HG03378 (cell line): ENCODE measurements around the gene CMSS1.
A peak's percentile ranks its signal among the peaks of the same experiment; 100 is the strongest.

Source experiments
- ATAC-seq: cut with Tn5 transposase; IDR thresholded peaks from one replicate; pipeline ENCODE4 v1.9.1; 2021; ENCODE audit warnings: mild to moderate bottlenecking, moderate library complexity; ENCODE audit not compliant: unreplicated experiment

Gene CMSS1

DNA sequence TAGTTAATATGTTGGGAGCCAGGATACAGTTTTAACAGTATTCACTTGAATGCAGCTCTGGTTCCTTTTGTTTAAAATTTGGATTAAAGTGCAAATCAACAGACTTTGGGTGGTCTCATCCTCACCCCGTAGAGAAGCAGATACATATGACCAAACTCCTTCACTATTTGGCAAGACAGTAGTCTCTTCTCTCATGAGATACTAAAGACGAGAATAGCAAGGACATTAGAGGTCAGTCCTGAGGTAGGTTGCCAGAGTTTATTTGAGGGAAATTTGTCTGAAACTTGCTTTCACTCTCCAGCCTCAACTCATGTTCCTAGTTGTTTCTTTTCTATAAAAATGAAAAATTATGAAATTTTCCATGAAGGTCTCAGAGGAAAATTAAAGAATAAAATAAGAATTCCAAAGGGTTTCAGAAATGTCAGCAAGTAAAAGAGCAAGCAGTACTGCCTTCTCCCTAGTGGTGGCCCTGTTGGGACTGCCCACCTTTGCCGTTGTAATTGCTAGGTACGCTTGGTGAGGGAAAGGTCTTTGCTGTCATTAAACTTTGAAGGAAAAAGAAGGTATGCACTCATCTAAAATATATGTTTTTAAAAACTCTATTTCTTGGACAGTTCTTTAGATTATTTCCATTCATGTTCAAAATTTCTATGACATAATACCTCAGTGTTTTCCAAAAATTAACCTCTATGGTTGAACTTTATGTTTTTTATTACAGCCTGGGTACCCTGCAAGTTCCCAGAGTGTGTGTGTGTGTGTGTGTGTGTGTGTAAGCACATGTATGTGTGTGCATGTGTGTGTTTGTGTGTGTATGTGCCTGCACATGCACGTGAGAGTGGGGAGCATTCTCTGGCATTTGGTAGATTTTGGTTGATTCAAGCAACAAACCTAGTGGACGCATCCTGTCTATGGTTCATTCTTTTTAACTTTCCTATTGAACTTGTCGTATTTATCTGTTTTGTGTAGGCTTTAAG is 111.4 kb downstream of the CMSS1 start:
- ATAC-seq: no peak

DNA sequence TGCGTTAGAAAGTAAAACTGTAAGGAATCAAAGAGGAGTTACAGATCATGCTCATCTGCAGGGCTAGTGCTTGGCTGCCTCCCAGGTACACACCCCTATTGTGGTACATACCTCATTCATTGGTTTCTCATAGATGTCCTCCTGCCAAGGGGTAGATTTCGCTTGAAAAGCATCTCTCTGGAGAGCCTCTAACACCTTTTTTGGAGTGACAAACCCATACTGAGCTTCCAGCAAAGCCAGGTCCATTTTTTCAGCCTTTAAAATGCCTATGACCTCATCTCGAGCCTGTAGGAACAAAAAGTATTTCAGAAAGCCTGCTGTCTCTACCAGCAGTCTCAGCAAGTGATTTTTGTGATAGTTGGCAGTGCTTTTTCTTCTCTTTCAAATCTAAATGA is 112.1 kb downstream of the CMSS1 start:
- no peak for ATAC-seq

DNA sequence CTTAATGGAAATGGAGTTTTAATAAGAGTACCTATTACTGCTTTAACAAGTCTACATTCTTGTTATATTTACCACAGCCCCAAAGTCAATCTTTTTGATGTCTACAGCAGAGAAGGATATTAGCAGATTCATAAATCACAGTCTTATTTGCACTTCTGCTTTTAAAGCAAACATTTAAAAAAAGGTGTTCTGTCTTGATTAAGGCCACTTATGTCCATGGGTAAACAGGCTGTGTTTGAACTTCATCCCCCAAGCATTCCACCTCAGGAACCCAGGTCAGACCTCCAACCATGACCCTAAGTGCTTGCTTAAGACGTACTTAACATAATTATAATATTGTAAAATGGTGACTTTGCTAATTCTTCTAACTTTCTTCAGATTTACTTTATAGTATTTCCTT is 113.4 kb downstream of the CMSS1 start:
- no peak for ATAC-seq

DNA sequence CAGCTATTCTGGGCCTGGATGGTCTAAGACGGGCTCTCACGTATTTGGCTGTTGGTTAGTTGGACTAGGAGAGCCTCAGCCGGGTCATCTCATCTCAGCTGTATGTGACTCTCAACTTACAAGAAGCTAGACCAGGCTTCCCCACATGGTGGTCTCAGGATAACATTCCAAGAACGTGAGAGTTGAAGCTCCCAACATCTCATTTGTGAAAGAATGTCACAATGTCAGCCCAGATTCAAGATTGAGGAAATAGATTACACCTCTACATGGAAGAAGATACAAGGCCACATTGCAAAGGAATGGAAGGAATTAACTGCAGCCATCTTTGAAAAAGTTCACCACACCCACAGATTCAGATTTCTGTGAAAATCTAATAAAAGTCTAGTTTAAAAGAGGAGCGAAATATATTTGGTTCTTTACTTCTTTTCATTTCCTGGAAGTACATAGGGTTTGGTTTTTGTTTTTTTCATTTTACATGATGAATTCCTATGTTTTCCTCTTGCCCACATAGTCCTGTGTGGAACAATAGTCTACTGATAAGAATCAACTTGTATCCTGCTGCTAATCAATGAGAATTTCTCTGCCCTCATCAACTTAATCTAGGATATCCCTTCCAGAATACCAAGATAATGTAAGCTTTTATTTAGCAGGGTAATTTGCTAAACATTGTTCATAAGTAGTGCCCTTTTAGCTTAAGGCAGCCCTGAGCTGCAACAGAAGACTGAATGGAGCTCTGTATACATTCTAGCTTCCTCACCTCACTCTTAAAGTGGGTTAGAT is 116.5 kb downstream of the CMSS1 start:
- no peak for ATAC-seq

DNA sequence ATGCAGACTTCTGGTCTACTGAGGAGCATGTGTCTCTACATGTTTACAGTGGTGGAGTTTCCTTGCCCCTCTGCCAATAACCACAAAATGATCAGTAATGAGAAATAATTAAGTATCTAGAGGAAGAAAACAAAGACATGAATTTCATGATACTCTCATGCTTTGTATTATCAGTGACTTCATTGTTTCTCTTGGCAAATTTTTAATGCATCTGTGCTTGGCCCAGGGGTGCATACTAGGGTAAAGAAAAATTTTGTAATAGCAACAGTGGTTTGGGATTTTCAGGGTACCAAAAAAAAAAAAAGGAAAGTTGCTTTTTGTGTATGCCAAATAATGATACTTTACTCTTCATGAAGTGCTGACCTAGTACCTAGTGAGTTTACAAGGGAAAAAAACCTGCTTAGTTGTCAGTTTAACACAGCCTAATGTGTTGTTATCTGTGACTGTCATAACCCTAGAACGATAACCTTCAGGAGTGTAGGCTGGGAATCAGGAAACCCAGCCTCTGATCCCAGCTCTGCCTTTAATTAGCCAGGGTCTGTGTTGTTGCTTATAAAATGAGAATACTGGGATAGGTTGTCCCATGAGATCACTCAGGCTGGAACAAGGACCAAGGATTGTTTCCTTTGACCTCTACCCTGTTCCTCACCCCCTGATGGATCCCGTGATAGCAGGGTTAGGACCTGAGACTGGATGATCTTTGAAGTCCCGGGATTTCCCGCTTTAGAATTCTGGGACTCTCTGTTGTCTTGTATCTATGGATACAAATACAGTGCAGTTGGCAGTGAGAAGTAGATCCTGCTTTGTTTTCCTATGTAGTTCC is 117.5 kb downstream of the CMSS1 start:
- no peak for ATAC-seq

DNA sequence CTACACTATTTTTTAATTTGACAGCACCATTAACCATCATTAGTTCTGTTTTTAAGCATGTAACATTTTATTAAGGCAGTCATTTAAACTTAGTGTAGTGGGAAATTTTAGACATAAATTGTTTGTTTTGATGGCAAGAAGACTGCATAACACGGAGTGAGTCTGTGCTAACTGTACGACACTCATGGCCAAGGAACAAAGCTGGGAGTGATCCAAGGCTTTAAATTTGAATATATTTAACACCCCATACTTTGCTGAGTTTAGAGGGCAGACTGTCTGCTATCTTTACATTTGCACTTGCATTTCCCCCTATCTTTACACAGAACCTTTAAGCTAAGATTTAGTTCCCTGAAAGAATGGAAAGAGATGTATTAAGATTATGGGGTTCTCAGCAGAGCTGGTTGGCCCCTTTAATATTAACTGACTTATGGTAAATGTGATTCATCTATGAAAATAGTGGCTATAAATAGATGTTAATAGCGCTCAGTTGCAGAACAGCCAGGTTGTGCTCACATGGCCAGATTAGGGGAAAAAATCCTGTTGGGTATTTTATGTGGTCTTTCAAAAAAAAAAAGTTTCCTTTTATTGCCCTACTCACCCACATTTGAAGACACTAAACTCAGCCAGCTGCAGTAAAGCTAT is 120.7 kb downstream of the CMSS1 start:
- peak; percentile 74 for ATAC-seq

DNA sequence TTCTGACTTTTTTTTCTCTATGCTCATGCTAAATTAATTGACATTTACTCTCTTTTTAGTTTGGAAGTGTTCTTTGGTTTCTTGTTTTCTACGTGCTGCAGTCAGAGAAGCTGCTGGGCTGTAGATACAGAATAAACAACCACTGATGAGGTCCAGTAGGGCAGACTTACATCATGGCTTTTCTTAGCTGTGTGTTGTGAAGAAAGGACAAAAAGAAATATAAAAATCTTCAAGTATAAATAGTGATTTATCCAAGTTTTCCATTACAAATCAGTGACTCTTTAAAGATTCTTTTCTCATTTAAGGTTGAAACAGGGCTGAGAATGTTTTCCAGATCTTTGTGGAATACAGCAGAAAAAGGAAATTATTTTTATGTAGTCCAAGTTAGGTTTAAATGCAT is 122.2 kb downstream of the CMSS1 start:
- no peak for ATAC-seq

DNA sequence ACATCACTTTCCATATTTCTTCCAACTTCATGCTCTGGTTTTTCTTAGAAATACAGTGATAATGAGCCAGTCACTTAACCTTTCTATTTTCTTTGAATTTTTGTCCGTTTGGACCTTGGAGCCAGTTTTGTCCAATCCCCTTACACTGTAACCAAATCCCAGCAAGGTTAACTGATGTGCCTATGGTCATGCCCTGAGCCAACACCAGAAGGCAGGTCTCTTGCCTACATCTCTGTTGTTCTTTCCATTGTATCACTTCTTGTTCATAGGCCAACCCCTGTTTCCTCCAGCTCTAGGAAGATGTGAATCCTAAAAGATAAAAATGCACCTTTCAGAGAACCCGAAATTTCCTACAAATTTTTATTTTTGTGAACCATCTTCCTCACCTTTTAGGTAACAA is 122.7 kb downstream of the CMSS1 start:
- no peak for ATAC-seq

DNA sequence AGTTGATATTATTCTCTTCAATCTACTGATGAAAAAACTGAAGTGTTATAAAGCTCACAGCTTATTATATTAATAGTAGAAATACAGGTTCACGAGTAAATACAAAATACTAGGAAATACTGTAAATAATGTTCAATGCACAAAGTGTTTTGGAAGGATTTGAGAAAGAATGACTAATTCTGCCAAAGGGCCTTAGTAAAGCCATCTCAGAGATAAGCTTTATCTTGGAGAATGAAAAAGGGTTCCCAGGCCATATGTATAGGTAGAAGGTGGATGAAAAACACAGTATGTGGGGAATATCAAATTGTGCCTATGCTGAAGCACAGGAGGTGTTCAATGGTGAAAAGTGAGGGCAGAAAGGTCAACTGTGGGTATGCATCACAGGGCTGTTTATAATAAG is 123.5 kb downstream of the CMSS1 start:
- no peak for ATAC-seq

DNA sequence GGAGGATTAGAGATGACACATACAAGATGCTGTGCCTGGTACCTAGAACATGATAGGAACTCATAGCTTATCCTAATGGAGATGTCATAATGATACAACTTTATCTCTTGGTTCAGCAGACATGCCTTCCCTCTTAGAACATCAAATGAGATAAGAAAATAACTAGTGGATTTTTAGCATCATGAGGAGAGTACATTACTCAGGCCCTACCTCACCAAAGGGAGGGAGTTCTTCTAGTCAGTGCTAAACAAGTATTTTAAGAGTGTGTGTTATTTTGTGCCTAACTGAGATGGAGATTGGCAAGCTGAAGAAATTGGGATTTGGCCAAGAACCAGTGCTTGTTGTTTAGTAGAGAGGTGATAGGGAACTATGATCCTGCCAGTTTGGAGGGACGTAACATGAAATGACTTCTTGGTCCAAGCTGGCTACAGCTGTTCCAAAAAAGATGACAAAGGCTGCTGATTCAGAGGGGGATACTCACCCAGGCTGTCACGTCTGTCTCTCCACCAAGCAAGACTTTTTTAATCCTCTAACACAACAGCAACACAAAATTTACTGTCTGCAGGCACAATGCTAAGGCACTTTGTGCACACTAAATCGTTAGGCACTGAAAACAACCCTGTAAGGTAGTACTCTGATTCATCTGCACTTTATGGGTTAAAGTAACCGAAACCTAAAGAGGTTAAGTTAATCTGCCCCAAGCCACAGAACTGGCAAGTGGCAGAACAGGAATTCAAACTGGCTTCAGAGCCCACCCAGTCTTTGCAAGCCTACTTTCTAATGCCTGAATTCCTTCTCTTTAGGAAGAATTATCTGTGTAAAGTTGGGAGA is 126.5 kb downstream of the CMSS1 start:
- no peak for ATAC-seq

DNA sequence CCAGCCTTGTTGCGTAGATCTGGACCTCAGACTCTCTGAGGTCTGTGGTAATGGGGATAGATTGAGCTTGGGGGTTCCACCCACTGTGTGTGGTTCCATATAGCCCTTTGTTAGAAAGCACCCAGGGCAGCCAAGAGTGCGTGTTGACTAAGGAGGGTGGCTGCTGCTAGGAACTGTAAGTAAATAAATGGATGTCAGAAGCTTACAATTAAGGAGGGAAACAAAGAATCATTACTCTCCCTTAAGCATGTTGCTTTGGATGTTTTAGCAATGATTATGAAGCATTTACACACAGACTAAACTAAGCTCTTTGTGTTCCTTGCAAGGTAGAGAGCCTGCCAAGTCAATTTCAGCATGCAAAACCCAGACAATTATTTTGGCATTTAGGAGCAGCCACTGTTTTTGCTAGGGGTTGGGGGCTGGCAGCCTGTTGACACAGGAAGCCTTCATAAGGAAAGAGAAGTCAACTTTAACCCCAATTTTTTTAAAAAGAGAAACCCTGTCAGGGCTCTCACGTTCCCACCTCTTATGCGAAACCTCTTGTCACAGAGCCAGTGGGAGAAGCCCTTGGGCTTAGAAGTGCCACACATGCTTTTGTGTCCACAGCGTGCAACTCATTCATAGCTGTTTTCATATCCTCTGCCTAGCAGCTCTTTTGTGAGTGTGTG is 127.8 kb downstream of the CMSS1 start:
- no peak for ATAC-seq

DNA sequence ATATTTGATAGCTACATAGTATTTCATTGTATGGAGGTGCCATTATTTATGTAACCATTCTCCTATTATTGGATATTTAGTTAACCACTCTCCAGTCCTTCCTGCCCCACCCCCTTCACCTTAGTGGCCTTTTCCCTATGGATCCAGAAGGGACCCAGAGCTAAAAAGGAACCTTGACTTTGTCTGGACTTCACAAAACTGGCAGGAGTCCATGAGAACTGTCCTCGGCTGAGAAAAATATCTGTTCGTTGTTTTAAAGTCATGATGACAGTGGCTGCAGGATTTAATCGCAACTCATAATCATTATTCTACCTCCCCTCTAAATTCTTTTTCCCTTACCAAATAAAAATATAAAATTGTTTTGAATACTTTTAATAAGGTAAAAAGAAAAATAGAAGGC is 129.7 kb downstream of the CMSS1 start:
- ATAC-seq: no peak

DNA sequence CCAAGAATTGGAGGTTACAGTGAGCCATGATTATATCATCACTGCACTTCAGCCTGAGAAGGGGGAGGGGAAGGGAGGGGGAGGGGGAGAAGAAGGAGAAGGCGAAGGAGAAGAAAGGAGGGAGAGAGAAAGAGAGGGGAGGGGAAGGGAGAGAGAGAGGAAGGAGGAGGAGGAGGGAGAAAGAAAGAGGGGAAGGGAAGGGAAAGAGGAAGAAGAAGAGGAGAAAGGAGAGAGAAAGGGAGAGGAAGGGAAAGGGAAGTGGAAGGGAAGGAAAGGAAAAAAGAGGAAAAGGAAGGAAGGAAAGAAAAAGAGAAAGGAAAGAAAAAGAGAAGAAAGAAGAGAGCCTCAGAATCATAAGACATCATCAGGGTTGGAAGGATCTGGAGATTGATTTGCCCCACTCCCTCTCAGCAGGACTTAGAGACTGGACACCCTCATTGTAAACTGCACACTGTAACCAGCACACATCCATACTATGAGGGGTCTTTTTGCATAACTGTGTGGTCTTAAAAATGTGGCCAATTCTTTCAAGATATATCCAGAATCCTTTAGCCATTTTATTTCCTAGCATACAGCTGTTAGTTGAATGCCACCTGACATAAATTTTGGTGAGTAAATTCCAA is 130.9 kb downstream of the CMSS1 start:
- ATAC-seq: no peak

DNA sequence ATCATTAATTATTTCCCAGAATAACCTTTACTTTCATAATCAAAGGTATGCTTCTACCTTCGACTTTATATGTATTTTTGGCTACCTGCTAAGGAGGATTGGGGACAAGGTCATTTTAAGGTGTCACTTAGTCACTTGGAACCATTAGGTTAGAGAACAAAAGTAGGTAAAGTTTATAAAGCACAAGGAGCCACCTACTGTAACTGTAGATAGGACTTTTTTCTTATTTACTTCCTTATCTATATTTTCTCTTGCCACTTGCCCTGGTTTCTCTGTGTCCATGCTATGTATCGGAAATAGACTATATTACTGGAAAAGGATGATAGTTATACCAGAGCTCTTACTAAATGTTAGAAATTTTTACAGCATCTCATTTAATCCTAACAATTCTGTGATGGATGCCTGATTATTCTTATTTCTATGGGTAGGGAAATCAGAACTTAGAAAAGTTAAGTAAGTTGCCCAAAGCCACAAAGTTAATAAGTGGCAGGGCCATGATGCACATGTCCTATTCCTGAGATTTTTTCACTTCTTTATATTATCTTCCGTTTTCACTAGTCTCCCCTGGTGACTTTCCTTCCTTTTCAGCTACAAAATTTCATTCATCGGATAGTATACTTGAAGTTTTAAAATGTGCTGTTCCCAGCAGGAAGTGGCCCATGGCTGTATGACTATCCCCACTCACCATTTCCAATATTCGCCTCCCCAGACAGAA is 132.5 kb downstream of the CMSS1 start:
- no peak for ATAC-seq

DNA sequence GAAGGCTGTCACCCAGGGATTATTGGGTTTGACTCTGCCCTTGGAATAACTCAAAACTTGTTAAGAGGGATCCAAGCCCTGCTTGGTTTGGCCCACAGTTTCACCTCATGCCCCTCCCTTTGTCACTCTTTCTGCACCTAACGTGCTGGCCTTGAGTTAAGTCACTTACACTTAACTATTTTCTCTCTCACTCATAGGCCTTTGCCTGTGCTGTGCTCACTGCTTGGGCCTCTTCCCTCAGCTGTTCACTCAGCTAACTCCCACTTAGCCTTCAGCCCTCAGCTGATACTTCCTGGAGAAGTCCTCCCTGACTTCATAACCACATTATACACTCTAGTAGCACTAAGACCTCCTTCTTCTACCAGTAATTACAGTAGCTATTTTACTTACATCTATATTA is 133.3 kb downstream of the CMSS1 start:
- no peak for ATAC-seq

DNA sequence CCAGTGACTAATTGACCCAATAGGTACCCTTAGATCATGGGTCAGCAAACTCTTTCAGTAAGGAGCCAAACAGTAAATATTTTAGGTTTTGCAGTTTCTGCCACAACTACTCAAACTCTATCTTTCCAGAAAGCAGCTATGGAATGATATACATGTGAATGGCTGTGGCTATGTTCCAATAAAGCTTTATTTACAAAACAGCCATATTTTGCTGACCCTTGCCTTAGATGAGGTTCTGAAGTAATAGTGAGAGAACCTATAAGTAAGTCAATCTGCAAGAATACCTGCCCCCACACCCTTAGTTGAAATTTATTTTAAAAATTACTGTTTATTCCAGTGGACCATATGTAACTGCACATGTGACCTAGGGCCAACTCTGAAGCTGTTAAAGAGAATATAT is 134.0 kb downstream of the CMSS1 start:
- ATAC-seq: no peak

DNA sequence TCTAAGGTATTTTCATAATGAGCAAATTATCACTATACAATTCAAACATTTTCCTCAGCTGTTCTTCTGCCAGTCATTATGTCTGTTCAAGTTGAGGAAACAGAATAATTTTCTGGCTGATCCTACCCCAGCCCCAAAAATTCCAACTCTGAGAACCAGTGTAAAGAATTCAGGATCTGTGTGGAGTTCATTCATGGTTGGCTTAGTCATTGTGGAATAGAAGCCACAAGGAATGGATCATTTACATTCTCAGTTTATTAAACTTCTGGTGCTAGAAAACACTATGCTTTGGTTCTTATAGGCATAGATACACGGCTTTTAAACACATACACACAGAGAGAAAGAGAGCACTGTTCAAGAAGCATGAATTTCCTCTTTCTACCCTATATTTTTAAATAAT is 134.6 kb downstream of the CMSS1 start:
- ATAC-seq: no peak

DNA sequence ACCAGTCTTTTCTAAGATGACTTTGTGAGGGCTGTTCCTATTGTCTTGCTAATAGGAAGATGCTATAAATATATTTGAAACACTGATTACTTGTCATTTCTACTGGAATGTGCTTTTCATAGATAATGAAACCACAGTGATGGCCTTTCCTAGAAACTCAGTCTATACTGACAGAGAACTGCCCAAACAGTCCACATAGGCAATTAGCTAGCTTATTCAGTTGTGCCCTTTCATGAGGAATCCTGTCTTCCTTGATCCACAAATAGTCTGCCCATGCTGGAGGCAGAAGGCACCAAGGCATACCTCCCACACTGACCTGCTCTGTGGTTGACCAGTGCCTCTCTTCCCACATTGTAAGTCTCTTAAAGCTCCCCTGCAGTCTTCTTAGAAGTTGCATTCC is 135.9 kb downstream of the CMSS1 start:
- ATAC-seq: no peak
